Erythroblast (primary cell): Measurements from ENCODE around the gene APIP.

ENCODE experiments used
- GATA1 ChIP-seq: IDR thresholded peaks from 2 replicates; pipeline ENCODE4 v1.6.1; 2011; ENCODE audit warnings: low read depth, mild to moderate bottlenecking, control low read depth, low read length, moderate library complexity
- POLR2A ChIP-seq: IDR thresholded peaks from 2 replicates; pipeline ENCODE4 v1.6.1; 2011; ENCODE audit warnings: mild to moderate bottlenecking, low read length

GRCh38 chr11:34897171-34897870 lies 18.9 kb downstream of the APIP start:
- TF ChIP-seq POLR2A (no peak), GATA1 (no peak)
